Smooth muscle cell (in vitro differentiated cells): ENCODE results near the gene SMG9. TPM values are rescaled to one million over a fixed set of nuclear protein-coding genes. Genes with fewer than 3 reads are reported as not detected.

Experiments used
- DNase-seq: peaks from one replicate; lab custom pipeline; 2025; ENCODE audit not compliant: unreplicated experiment; lab: John Stamatoyannopoulos, UW
- H2AFZ ChIP-seq: fragments of 200-600 bp; sonication (generic); 2 replicates; pipeline ENCODE4 v1.6.0; 2016; ENCODE audit warnings: antibody characterized with exemption, low read depth, mild to moderate bottlenecking
- H3F3A ChIP-seq: fragments of 200-600 bp; sonication (generic); 2 replicates; pipeline ENCODE4 v1.6.0; 2017; ENCODE audit warnings: antibody characterized with exemption, low read depth
- H3K27ac ChIP-seq: fragments of 200-600 bp; sonication (generic); 2 replicates; pipeline ENCODE4 v1.5.1; 2016; ENCODE audit warnings: low read depth, mild to moderate bottlenecking
- H3K27me3 ChIP-seq: fragments of 200-600 bp; sonication (generic); 2 replicates; pipeline ENCODE4 v1.6.1; 2016; ENCODE audit warnings: low read depth, mild to moderate bottlenecking
- H3K36me3 ChIP-seq: fragments of 200-600 bp; sonication (generic); 2 replicates; pipeline ENCODE4 v1.5.1; 2016; ENCODE audit warnings: low read depth
- H3K4me1 ChIP-seq: fragments of 200-600 bp; sonication (generic); 2 replicates; pipeline ENCODE4 v1.5.1; 2016; ENCODE audit warnings: low read depth
- H3K4me2 ChIP-seq: fragments of 200-600 bp; sonication (generic); 2 replicates; pipeline ENCODE4 v1.6.0; 2016; ENCODE audit warnings: mild to moderate bottlenecking
- H3K4me3 ChIP-seq: fragments of 200-600 bp; sonication (generic); 2 replicates; pipeline ENCODE4 v1.5.1; 2016; ENCODE audit warnings: mild to moderate bottlenecking
- H3K79me2 ChIP-seq: fragments of 200-600 bp; sonication (generic); 2 replicates; pipeline ENCODE4 v1.6.0; 2016; ENCODE audit warnings: low read depth, mild to moderate bottlenecking
- H3K9ac ChIP-seq: fragments of 200-600 bp; sonication (generic); 2 replicates; pipeline ENCODE4 v1.6.0; 2016; ENCODE audit warnings: low read depth
- H3K9me3 ChIP-seq: fragments of 200-600 bp; sonication (generic); replicated peaks from 2 replicates; pipeline ENCODE4 v1.5.1; 2016; ENCODE audit warnings: low read depth
- H4K20me1 ChIP-seq: fragments of 200-600 bp; sonication (generic); 2 replicates; pipeline ENCODE4 v1.6.0; 2016; ENCODE audit warnings: low read depth
- CTCF ChIP-seq: fragments of 200-600 bp; sonication (generic); IDR thresholded peaks from 2 replicates; pipeline ENCODE4 v1.5.1; 2017; ENCODE audit warnings: borderline replicate concordance, mild to moderate bottlenecking, antibody characterized with exemption; ENCODE audit not compliant: insufficient read depth, poor library complexity, severe bottlenecking
- WGBS: methylation state at CpG from one replicate; pipeline ENCODE4 v1.1.7; 2016; ENCODE audit warnings: low lambda C conversion rate; 5-methylcytosine and 5-hydroxymethylcytosine counted together
- polyA plus RNA-seq: library from polyadenylated mRNA; unstranded; fragments of >200 nt; fragmentation: Nextera tagmentation; extraction: Ambion mirVana; gene quantifications from 2 replicates; pipeline ENCODE4 v1.2.1, GENCODE V29; 2016
- total RNA-seq: library from RNA; depleted of rRNA; stranded (reverse); fragments of >200 nt; gene quantifications from 2 replicates; pipeline ENCODE4 v1.2.3, GENCODE V29; 2014

SMG9 gene
- total and polyA plus RNA-seq, 2 experiments from 2014 or later, result 13.2 to 39.2 TPM

- H3K4me1 ChIP-seq, result peaks cover 4% of the 10 kb centered on the region
- no peak for DNase-seq
- H4K20me1 ChIP-seq, result no peaks in the 10 kb centered on the region
- WGBS, result 91% methylated on average over 8 of the region's 8 CpGs
- H2AFZ ChIP-seq, result no peak overlapping the region
- no peaks in the 10 kb centered on the region for H3K36me3 ChIP-seq
- H3K79me2 ChIP-seq, result no peaks in the 10 kb centered on the region
- no peaks in the 10 kb centered on the region for H3F3A ChIP-seq
- H3K4me3 ChIP-seq, result no peak overlapping the region
- H3K9ac ChIP-seq, result no peak overlapping the region
- no peaks in the 10 kb centered on the region for H3K27me3 ChIP-seq
- no peak overlapping the region for H3K27ac ChIP-seq
- no peak overlapping the region for H3K4me2 ChIP-seq
- TF ChIP-seq CTCF, result no peak
- H3K9me3 ChIP-seq, result no peaks in the 10 kb centered on the region
Observed at GRCh38 chr19:43783636-43784035, 28.9 kb upstream of the SMG9 start.

GRCh38 chr19:43782689-43783231 is 28.0 kb upstream of the SMG9 start:
- no peaks in the 10 kb centered on the region for H3K36me3 ChIP-seq
- H4K20me1 ChIP-seq, result no peaks in the 10 kb centered on the region
- no peak overlapping the region for H3K4me3 ChIP-seq
- no peaks in the 10 kb centered on the region for H3F3A ChIP-seq
- no peak overlapping the region for H3K4me2 ChIP-seq
- no peak overlapping the region for H3K9ac ChIP-seq
- H3K9me3 ChIP-seq, result no peaks in the 10 kb centered on the region
- 92% methylated on average over 23 of the region's 24 CpGs for WGBS
- TF ChIP-seq CTCF, result no peak
- no peaks in the 10 kb centered on the region for H3K79me2 ChIP-seq
- H2AFZ ChIP-seq, result no peak overlapping the region
- no peaks in the 10 kb centered on the region for H3K27me3 ChIP-seq
- H3K4me1 ChIP-seq, result peaks cover 4% of the 10 kb centered on the region
- H3K27ac ChIP-seq, result no peak overlapping the region
- no peak for DNase-seq

- Histone ChIP-seq H3K4me2 (no peak overlapping the region), H3K9me3 (no peaks in the 10 kb centered on the region), H3K9ac (no peak overlapping the region), H3K27me3 (no peaks in the 10 kb centered on the region), H3K27ac (no peak overlapping the region), H3K79me2 (no peaks in the 10 kb centered on the region), H3F3A (no peaks in the 10 kb centered on the region), H3K4me3 (no peak overlapping the region), H4K20me1 (no peaks in the 10 kb centered on the region), H3K4me1 (peaks cover 4% of the 10 kb centered on the region), H2AFZ (no peak overlapping the region), H3K36me3 (no peaks in the 10 kb centered on the region)
- WGBS, result 48% methylated on average over 8 of the region's 8 CpGs
- no peak for TF ChIP-seq CTCF
- no peak for DNase-seq
Observed at GRCh38 chr19:43782311-43782660, 27.5 kb upstream of the SMG9 start.

GRCh38 chr19:43781630-43782310 is 27.0 kb upstream of the SMG9 start:
- DNase-seq, result no peak
- no peaks in the 10 kb centered on the region for H3K9me3 ChIP-seq
- no peak overlapping the region for H3K4me3 ChIP-seq
- no peak for TF ChIP-seq CTCF
- no peaks in the 10 kb centered on the region for H3K79me2 ChIP-seq
- H3F3A ChIP-seq, result no peaks in the 10 kb centered on the region
- 94% methylated on average over 14 of the region's 14 CpGs for WGBS
- H4K20me1 ChIP-seq, result no peaks in the 10 kb centered on the region
- peaks cover 4% of the 10 kb centered on the region for H3K4me1 ChIP-seq
- H3K9ac ChIP-seq, result no peak overlapping the region
- H3K4me2 ChIP-seq, result peak overlapping the region; percentile 44
- no peak overlapping the region for H2AFZ ChIP-seq
- no peaks in the 10 kb centered on the region for H3K27me3 ChIP-seq
- no peaks in the 10 kb centered on the region for H3K36me3 ChIP-seq
- H3K27ac ChIP-seq, result no peak overlapping the region
